MM.1S (cell line): ENCODE results near the gene NDUFA8.
A peak's percentile ranks its signal among the peaks of the same experiment; 100 is the strongest.

Experiments
- DNase-seq: peaks from one replicate; pipeline ENCODE4 v3.0.0-alpha.2; 2015
- H2AFZ ChIP-seq: fragments of 300-600 bp; sonication (generic); 2 replicates; pipeline ENCODE4 v1.6.0; 2016; ENCODE audit warnings: antibody characterized with exemption, low read length
- H3F3A ChIP-seq: fragments of 300-600 bp; sonication (generic); 2 replicates; pipeline ENCODE4 v1.6.1; 2016; ENCODE audit warnings: mild to moderate bottlenecking, antibody characterized with exemption, low read length, moderate library complexity, mixed read lengths; ENCODE audit not compliant: insufficient read depth
- H3K27ac ChIP-seq: fragments of 300-600 bp; sonication (generic); 2 replicates; pipeline ENCODE4 v1.5.1; 2016; ENCODE audit warnings: mild to moderate bottlenecking, low read length
- H3K27me3 ChIP-seq: fragments of 300-600 bp; sonication (generic); replicated peaks from 2 replicates; pipeline ENCODE4 v1.6.0; 2016; ENCODE audit warnings: low read length; ENCODE audit not compliant: insufficient read depth
- H3K36me3 ChIP-seq: fragments of 300-600 bp; sonication (generic); replicated peaks from 2 replicates; pipeline ENCODE4 v1.6.1; 2016; ENCODE audit warnings: mild to moderate bottlenecking, low read length, mixed read lengths; ENCODE audit not compliant: insufficient read depth
- H3K4me1 ChIP-seq: fragments of 300-600 bp; sonication (generic); 2 replicates; pipeline ENCODE4 v1.6.1; 2016; ENCODE audit warnings: low read length, mixed read lengths
- H3K4me2 ChIP-seq: fragments of 300-600 bp; sonication (generic); 2 replicates; pipeline ENCODE4 v1.6.0; 2016; ENCODE audit warnings: low read depth, low read length
- H3K4me3 ChIP-seq: fragments of 300-600 bp; sonication (generic); 2 replicates; pipeline ENCODE4 v1.5.1; 2016; ENCODE audit warnings: low read length, mixed read lengths
- H3K79me2 ChIP-seq: fragments of 300-600 bp; sonication (generic); 2 replicates; pipeline ENCODE4 v1.6.1; 2016; ENCODE audit warnings: mixed run types, low read length, mixed read lengths
- H3K9ac ChIP-seq: fragments of 300-600 bp; sonication (generic); 2 replicates; pipeline ENCODE4 v1.6.1; 2016; ENCODE audit warnings: low read length, mixed read lengths
- H3K9me2 ChIP-seq: fragments of 300-600 bp; sonication (generic); replicated peaks from 2 replicates; pipeline ENCODE4 v1.6.1; 2016; ENCODE audit warnings: mild to moderate bottlenecking, low read length, mixed read lengths; ENCODE audit not compliant: insufficient read depth
- H3K9me3 ChIP-seq: fragments of 300-600 bp; sonication (generic); replicated peaks from 2 replicates; pipeline ENCODE4 v1.6.1; 2016; ENCODE audit warnings: mild to moderate bottlenecking, low read length, mixed read lengths; ENCODE audit not compliant: insufficient read depth
- H4K20me1 ChIP-seq: fragments of 300-600 bp; sonication (generic); 2 replicates; pipeline ENCODE4 v1.6.1; 2016; ENCODE audit warnings: mild to moderate bottlenecking, low read length, moderate library complexity, mixed read lengths; ENCODE audit not compliant: insufficient read depth
- CTCF ChIP-seq: fragments of 300-600 bp; sonication (generic); IDR thresholded peaks from 2 replicates; pipeline ENCODE4 v1.5.1; 2016; ENCODE audit warnings: antibody characterized with exemption, low read length, mixed read lengths
- EZH2 ChIP-seq: fragments of 300-600 bp; sonication (generic); optimal IDR thresholded peaks from 2 replicates; pipeline ENCODE3; 2017; ENCODE audit warnings: low read depth, mild to moderate bottlenecking, antibody characterized with exemption, low read length, mixed read lengths
- EZH2phosphoT487 ChIP-seq: fragments of 300-600 bp; sonication (generic); IDR thresholded peaks from 2 replicates; pipeline ENCODE4 v1.6.1; 2018; ENCODE audit warnings: antibody characterized with exemption, low read length

NDUFA8 gene

GRCh38 chr9:122192914-122193525 lies 33.4 kb upstream of the NDUFA8 start:
- no peaks in the 10 kb centered on the region for H3K79me2 ChIP-seq

GRCh38 chr9:122192261-122192875 lies 32.8 kb upstream of the NDUFA8 start:
- DNase-seq: peak; percentile 30
- H2AFZ ChIP-seq: no peak overlapping the region
- no peak overlapping the region for H3K27ac ChIP-seq
- H3K4me1 ChIP-seq: no peaks in the 10 kb centered on the region
- no peaks in the 10 kb centered on the region for H3K79me2 ChIP-seq
- no peaks in the 10 kb centered on the region for H4K20me1 ChIP-seq
- no peak overlapping the region for H3K9ac ChIP-seq
- no peak overlapping the region for H3K4me2 ChIP-seq
- H3K4me3 ChIP-seq: no peak overlapping the region
- peak; percentile 8; the same call in 1 of the 2 replicates for TF ChIP-seq CTCF
- TF ChIP-seq EZH2phosphoT487: no peak
- TF ChIP-seq EZH2: no peak
- no peaks in the 10 kb centered on the region for H3K9me2 ChIP-seq
- H3K9me3 ChIP-seq: no peaks in the 10 kb centered on the region
- no peaks in the 10 kb centered on the region for H3F3A ChIP-seq
- H3K27me3 ChIP-seq: no peaks in the 10 kb centered on the region
- H3K36me3 ChIP-seq: no peaks in the 10 kb centered on the region

More at GRCh38 chr9:122192914-122193525, 33.4 kb upstream of the NDUFA8 start:
- no peaks in the 10 kb centered on the region for H3K36me3 ChIP-seq
- no peaks in the 10 kb centered on the region for H3F3A ChIP-seq
- no peaks in the 10 kb centered on the region for H4K20me1 ChIP-seq
- H3K9me2 ChIP-seq: no peaks in the 10 kb centered on the region
- H3K9me3 ChIP-seq: no peaks in the 10 kb centered on the region
- TF ChIP-seq EZH2 (no peak), CTCF (no peak), EZH2phosphoT487 (no peak)
- H2AFZ ChIP-seq: no peak overlapping the region
- no peak overlapping the region for H3K4me2 ChIP-seq
- H3K27me3 ChIP-seq: no peaks in the 10 kb centered on the region
- no peak for DNase-seq
- H3K4me1 ChIP-seq: no peaks in the 10 kb centered on the region
- no peak overlapping the region for H3K9ac ChIP-seq
- H3K27ac ChIP-seq: no peak overlapping the region
- H3K4me3 ChIP-seq: no peak overlapping the region

GRCh38 chr9:122191584-122191983 lies 32.0 kb upstream of the NDUFA8 start:
- Histone ChIP-seq H3F3A (no peaks in the 10 kb centered on the region), H3K79me2 (no peaks in the 10 kb centered on the region), H3K4me1 (no peaks in the 10 kb centered on the region), H3K9ac (no peak overlapping the region), H3K9me2 (no peaks in the 10 kb centered on the region), H3K36me3 (no peaks in the 10 kb centered on the region), H2AFZ (no peak overlapping the region), H4K20me1 (no peaks in the 10 kb centered on the region), H3K27ac (no peak overlapping the region), H3K27me3 (no peaks in the 10 kb centered on the region), H3K4me3 (no peak overlapping the region), H3K4me2 (no peak overlapping the region), H3K9me3 (no peaks in the 10 kb centered on the region)
- no peak for DNase-seq
- TF ChIP-seq EZH2: no peak
- TF ChIP-seq CTCF: no peak
- TF ChIP-seq EZH2phosphoT487: no peak
